ENCODE data around the gene CCDC120. TPM values are rescaled to one million over a fixed set of nuclear protein-coding genes. Genes with fewer than 3 reads are reported as not detected.

CCDC120 gene, protein sequence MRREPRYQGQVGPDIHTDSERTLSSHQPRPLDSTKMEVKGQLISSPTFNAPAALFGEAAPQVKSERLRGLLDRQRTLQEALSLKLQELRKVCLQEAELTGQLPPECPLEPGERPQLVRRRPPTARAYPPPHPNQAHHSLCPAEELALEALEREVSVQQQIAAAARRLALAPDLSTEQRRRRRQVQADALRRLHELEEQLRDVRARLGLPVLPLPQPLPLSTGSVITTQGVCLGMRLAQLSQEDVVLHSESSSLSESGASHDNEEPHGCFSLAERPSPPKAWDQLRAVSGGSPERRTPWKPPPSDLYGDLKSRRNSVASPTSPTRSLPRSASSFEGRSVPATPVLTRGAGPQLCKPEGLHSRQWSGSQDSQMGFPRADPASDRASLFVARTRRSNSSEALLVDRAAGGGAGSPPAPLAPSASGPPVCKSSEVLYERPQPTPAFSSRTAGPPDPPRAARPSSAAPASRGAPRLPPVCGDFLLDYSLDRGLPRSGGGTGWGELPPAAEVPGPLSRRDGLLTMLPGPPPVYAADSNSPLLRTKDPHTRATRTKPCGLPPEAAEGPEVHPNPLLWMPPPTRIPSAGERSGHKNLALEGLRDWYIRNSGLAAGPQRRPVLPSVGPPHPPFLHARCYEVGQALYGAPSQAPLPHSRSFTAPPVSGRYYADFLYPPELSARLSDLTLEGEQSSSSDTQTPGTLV
- total RNA-seq, result 0.37 and 0.39 TPM in 2 replicates

DNA sequence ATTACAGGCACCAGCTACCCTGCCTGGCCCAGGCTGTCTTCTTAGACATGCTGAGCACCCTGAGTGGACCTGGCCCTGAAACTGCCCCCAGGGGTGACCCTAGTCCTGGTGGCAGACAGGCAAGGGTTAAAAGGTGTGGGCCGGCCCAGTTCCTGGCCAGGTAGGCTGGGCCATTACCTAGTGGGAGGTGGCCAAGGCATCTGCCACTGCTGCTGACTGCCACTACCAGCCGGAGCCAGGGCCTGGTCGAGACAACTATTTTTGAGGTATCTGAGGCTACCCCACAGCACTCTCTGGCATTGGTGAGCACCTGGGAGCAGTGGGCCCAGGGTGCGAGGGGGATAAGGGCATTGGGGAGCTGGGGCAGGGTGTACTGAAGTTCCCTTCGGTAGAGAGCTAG, at the start of gene CCDC120:
CCDC120 (plus strand) TSS at position 206 of the 400 bp plus-strand sequence. CDS start 3,043 bp downstream, outside the sequence.

DNA sequence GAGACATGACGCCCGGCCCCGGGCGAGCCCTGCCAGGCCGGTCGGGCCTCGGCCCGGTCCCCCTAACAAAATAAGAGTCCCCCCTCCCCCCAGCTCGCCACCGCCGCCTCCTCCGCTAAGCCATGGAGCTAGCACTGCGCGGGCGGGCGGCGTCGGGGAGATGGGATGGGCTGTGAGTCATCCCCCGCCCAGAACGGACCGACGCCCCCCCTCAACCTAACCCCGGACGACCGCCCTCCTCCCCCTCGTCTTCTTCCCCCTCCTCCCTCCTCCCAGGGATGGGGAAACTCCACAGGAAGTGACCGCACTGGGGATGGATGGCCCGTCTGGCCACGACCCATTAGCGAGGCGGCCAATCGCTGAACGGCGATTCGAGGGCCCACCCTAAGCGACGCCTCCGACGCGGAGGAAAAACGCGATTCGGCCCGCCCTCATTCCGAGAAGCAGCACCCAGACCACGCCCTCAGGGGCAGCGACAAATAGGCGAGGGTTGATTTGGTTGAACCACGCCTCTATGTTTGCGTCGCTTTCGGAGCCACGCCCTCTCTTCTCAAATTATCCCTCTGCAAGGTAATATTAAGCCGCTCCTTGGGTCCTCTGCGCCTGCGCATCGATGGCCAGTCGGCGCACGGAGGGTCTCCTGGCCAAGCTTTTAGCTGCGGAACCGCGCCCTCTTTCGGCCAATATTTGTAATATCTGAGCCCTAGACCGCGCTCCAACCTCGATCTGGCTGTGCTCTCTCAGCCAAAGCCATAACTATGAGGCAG, 15.4 kb upstream of the CCDC120 start, which contains the start of gene TFE3:
TFE3 (minus strand) TSS at position 138 of the 767 bp plus-strand sequence; CDS start at position 7, 131 bp downstream.

DNA sequence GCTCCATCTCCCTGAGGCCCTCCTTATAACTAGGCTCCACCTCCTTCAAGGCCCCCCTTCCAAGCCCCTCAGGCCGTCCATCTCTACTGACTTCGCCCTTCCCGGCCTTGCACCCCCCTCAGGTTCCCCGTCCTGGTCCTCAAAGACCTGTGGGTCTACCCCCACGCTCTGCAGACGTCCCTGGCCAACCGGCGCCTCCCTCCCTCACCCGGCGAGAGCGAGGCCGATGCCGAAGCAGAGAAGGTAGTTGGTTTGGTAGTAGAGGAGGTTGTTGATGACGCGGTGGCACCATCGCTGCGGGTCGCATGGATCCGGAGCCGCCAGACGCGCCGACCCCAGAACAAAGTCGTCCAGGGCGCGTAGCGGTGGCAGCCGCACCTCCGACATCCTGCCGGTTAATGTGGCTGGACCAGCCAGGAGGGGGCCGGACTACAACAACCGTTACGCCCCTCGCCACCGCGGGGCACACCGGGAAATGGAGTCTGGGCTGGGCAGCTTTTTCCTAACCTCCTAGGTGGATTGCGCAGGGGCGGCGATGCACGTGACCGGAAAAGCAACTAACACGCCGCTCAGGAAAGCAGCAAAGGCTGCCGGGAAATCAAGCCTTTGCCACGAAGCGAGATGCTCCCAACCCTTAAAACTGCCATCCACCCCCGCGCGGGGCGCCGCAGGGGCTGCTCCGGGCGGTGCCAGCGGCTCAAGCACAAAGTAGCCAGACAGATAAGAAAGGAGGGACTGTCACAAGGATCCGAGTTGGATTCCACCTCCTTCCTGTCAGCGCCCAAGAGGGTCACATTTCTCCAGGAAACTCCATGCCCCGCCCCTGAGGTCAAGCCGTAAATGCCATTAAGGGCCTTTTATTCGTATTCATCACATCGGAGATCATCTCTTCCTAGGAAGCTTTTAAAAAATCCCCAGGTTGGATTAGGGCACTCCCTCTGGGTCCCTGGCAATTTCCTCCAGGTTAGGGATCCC, 15.1 kb downstream of the CCDC120 start, which contains the start of gene PRAF2:
PRAF2 (minus strand) TSS at position 402 of the 975 bp plus-strand sequence; CDS start at position 387, 15 bp downstream.

DNA sequence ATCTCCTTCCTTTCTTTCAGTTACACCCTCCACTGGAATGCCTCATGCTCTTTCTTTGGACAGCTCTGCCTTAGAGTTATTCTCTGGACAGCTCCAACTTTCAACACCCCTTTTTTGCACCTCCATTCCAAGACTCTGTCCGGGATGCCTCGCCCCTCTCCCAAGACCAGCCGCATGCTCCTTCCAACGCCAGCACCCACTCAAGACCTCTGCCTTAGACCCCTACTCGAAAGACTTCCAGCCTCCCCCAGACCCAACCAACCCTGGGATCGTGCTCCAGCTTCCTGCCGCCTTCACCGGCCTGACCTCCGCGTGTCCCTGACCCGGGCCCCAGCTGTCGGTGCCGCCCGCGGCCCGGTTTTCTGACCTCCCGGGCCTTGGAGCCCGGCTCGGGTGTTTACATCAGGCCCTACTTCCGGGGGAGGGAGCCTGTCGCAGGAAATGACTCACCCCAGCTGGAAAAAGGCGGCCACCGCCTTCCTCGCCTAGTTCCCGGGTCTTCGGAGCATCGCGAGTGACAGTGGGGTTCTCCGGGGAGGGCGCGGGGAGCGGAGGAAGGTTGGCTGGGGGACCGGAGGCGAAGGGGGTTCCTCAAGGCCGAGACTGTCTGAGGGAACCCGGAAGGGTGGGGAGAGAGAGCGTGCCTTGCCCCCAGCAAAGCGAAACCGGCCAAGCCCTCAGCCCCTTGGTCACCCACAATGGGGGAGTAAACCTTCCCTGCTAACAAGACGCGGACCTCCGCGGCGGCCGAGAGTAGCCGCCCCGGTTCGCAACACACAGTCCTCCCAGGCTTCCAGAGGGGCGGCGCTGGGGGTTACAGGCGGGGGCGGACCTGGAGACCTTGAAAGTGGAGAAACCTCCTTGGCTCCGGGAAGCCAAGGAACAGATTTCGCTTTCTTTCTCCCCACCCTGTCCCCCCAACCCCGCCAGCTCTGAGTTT, 21.0 kb downstream of the CCDC120 start, which contains the start of gene WDR45:
WDR45 (minus strand) TSS at position 399 of the 940 bp plus-strand sequence. CDS start 1,792 bp downstream, outside the sequence.

Small RNA genes lying within 50 kb of the gene (small RNA-seq; reads per million reads assigned to genes)
- gene RNU4-52P, result not detected

Other genes starting within 250 kb of the CCDC120 start
- gene ERAS, start 232.5 kb upstream of the CCDC120 start, total RNA-seq, result 0.37 TPM in 1 of 2 replicates, not detected in the other
- gene PCSK1N, start 223.4 kb upstream of the CCDC120 start, total RNA-seq, result 0.20 and 0.37 TPM in 2 replicates
- gene TIMM17B, start 161.2 kb upstream of the CCDC120 start, total RNA-seq, result 29.3 and 30.5 TPM in 2 replicates
- 30.9 and 45.6 TPM in 2 replicates for gene PQBP1, start 161.1 kb upstream of the CCDC120 start, total RNA-seq
- gene SLC35A2, start 147.4 kb upstream of the CCDC120 start, total RNA-seq, result 11.4 and 12.7 TPM in 2 replicates
- gene PIM2, start 140.0 kb upstream of the CCDC120 start, total RNA-seq, result 2.2 and 4.1 TPM in 2 replicates
- gene OTUD5, start 101.4 kb upstream of the CCDC120 start, total RNA-seq, result 23.7 and 26.5 TPM in 2 replicates
- 0.20 and 0.37 TPM in 2 replicates for gene KCND1, start 87.2 kb upstream of the CCDC120 start, total RNA-seq
- gene GRIPAP1, start 56.7 kb upstream of the CCDC120 start, total RNA-seq, result 8.5 and 10.0 TPM in 2 replicates
- gene TFE3, start 15.6 kb upstream of the CCDC120 start, total RNA-seq, result 50.0 and 52.0 TPM in 2 replicates
- 13.5 and 15.4 TPM in 2 replicates for gene PRAF2, start 15.0 kb downstream of the CCDC120 start, total RNA-seq
- gene WDR45, start 20.9 kb downstream of the CCDC120 start, total RNA-seq, result 52.8 and 62.8 TPM in 2 replicates
- gene GPKOW, start 64.7 kb downstream of the CCDC120 start, total RNA-seq, result 10.7 and 14.9 TPM in 2 replicates
- 0.73 and 0.98 TPM in 2 replicates for gene MAGIX, start 103.8 kb downstream of the CCDC120 start, total RNA-seq
- gene PLP2, start 112.9 kb downstream of the CCDC120 start, total RNA-seq, result 49.5 and 73.1 TPM in 2 replicates
- 7.0 and 7.6 TPM in 2 replicates for gene PRICKLE3, start 127.4 kb downstream of the CCDC120 start, total RNA-seq
- gene SYP, start 141.2 kb downstream of the CCDC120 start, total RNA-seq, result 0.20 and 0.37 TPM in 2 replicates
- gene CACNA1F, start 174.3 kb downstream of the CCDC120 start, total RNA-seq, result not detected in 2 replicates
- gene CCDC22, start 176.5 kb downstream of the CCDC120 start, total RNA-seq, result 13.6 and 17.8 TPM in 2 replicates
- 0.37 TPM in 1 of 2 replicates, not detected in the other for gene FOXP3, start 205.7 kb downstream of the CCDC120 start, total RNA-seq
- 1.6 and 1.8 TPM in 2 replicates for gene PPP1R3F, start 210.8 kb downstream of the CCDC120 start, total RNA-seq
- not detected in 2 replicates for gene GAGE10, start 244.6 kb downstream of the CCDC120 start, total RNA-seq

All from subcutaneous preadipocyte (primary cell).